SK-N-DZ (cell line): Measurements from ENCODE around the gene CTIF.

Source experiments
- DNase-seq: peaks from one replicate; pipeline ENCODE4 v3.0.0-alpha.2; 2015; ENCODE audit warnings: low spot score

CTIF gene

DNA sequence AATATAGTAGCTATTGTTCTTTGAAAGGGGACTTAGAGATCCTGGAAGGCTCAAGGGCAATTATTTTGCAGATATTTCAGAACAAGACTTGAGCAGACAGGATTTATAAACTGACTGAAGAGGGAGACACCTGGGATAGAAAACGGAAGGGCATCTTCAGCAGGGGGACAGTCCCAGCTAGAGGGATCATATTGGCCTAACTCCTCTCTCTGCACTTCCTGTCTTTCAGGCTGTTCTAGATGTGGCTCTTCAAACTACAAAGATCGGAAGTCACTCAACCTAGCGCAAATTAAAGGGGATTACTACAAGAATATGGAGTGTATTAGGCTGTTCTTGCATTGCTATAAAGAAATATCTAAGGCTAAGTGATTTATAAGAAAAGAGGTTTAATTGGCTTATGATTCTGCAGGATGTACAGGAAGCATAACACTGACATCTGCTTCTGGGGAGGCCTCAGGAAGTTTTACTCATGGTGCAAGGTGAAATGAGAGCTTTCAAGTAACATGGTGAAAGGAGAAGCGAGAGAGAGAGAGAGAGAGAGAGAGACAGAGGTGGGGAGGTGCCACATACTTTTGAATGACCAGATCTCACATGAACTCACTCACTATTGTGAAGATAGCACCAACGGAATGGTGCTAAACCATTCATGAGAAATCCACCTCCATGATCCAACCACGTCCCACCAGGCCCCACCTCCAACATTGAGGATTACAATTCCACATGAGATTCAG lies 5.3 kb upstream of the CTIF start:
- DNase-seq: no peak

DNA sequence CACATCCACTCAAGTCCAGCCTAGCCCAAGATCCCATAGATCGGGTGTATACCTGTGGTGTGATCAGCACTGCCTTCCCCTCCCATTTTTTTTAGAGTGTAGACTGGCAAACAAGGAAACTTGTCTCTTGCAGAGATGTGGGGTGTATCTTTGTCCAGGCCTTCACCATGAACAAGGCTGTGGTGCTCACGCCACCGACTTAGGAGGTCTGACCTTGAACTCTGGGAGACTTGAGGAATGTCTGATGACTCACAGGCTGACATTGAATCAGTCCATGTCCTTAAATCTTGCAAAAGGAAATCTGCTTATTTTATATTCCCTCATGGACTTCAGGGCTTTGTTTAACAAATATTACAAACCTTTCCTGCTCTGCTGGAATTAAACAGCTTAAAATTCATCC lies 4.5 kb upstream of the CTIF start:
- no peak for DNase-seq

DNA sequence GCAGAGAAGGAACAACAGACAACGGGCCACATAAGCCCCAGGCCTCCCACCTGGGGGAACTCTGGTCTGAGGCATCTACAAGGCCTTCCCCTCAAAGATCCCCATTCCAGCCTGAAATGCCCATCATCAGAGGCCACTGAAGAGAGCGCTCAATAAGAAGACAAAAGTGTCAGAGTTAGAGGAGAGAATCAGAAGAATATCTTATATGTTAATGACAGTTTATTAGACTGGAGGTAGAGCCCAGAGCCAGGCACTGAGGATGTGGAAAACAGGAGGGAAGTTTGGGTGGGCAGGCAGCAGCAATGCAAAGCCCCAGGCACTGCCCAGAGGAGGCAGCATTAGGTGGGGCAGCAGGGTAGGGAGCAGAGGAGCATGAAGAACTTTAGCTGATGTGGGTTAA lies 2.9 kb upstream of the CTIF start:
- no peak for DNase-seq

DNA sequence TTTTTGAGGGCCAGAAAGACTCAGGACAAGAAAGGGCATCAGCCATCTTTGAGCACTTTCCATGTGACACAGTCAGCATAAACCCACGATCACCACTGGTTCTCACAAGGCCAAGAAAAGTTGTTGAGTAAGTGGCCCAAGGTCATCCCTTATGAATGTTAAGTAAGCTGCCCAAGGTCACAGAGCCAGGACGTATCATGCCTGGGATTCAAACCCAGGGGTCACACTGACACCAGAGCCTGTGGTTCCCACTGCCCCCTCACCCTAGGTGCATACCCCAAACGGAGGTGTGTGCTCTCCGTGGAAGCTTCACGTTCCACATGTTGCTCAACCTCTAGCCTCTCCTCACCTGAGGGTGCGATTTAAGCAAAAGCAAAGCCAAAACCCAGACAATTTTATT lies 2.3 kb upstream of the CTIF start:
- DNase-seq: no peak

DNA sequence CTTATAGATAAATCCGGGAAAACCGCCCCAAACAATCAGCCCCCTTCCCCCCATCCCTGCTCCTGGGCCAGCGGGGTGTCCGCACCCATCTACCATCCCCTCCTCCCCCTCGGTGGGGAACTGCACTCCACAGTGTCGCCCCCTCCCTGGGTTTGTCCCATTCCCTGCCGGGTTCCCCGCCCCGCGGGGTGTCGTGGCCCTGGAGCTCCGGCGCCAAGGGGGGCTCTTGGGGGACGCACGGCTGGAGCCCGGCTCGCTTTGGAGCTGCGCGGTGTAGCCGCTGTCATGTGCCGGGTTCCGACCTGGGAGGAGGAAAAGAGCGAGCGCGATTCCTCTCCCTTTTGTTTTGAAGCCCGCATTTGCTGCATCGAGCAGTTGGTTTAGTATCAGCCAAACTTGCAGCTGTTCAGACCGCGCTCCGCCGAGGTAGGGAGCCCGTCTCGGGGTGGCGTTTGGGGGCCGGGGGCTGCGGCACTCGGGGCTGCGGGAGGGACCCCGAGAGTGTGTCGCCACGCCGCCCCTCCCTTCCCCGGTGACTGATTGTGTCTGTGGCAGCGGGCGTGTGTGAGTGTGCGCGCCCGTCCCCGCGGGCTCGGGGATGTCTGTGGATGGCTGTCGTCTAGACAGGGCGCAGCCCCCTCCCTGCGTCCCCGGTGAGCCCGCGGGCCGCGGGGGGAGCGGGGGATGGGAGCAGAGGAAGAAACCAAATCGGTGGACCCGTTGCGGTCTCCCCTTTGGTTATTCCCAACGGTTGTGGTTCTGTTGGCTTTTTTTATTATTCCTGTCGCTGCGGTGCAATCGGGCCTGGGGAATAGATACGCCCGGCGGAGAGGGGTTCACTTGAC lies 797 bp downstream of the CTIF start:
- DNase-seq: peak; percentile 37

DNA sequence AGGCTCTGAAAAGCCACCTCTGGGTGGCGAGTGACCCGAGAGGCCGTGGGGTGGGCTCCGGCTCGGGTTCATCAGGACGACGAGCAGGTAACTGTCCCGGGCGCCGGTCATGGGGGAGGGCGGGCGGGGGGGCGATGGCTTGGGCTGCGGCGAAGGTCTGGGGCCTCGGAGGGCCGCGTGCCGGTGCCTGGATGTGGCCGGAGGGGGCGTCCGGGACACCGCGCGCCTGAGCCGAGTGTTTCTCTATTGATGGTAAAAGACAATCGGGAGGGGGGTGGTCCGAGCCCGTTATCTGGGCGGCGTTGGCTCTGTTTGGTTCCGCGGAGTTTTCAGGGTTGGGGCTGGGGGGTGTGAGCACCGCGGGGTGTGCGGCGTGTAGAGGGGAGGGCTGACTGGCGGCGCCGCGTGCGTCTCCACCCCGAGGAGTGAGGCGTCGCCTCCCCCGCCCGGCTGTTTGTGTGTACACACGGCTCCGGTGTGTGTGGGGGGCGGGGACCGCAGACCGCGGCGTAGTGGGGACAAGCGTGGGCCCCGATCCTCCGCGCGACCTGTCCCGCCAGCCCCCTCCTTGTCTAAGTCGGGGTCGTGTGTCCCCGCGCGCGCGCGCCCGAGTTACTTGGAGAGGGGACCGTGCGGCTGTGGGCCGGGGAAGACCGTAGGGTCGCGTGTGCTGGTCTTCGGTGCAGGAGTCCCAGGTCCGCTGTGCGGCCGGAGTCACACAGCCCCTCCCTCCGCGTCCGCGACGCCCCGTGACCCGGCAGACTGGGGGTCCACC lies 1.6 kb downstream of the CTIF start:
- DNase-seq: peak; percentile 40

DNA sequence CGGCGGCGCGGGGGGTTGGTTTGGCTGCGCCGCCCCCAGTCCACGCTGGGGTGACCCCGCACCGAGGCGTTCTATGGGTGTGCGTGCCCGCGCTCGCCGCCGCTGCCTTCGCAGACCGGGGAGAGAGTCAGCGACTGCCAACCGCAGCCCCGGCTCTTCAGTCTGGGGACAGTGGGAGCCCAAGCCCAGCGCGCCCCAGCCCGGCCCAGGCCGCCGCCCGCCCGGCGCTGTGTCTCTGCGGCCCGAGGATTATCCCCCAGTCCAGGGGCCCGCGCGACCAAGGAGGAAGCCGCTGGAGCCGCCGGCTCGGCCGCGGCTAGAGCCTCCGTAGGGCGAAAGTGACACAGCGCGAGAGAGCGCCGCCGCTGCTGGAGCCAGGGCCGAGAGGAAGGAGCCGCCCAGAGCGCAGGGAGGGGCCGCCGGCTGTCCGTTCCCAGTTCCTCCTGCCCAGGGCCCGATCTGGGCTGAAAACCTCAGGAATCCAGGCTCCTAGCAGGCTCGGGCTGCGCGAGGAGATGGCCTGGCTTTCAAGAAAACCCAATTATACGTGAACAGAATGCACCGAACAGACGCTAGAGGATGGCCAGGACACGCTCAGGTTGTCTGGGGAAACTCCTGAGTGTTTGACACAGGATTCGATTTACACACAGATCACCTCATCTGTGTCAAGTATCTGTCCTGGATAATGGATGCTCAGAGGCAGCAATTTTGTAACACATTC lies 2.4 kb downstream of the CTIF start:
- DNase-seq: peak; percentile 92

DNA sequence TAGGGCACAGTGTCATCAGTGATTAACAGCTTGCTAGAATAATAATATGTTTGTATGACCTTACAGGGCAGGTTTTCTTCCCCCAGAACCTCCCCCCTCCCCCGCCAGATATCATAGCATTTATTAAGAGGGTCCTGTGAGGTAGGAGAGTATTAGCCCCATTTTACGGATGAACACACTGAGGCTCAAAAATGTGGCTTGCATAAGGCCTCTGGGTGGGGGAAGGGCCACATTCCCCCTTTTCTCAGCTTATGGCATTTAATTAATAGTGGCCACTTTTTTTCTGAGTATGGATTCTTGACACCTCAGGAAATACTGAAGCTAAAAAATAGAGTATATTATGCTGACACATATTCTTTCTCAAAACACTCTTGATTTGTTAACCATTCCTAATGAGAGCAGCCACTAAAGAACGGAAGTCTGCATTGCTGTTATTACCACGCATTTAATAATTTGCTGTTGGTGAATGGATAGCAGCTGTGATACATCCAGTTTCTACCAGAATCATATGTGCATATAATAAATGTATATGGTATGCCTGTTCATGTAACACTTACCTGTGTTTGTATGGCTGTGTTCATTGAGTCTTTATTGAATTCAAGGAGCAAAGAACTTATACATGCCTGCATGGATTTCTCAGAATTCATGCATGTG lies 3.0 kb downstream of the CTIF start:
- DNase-seq: no peak

DNA sequence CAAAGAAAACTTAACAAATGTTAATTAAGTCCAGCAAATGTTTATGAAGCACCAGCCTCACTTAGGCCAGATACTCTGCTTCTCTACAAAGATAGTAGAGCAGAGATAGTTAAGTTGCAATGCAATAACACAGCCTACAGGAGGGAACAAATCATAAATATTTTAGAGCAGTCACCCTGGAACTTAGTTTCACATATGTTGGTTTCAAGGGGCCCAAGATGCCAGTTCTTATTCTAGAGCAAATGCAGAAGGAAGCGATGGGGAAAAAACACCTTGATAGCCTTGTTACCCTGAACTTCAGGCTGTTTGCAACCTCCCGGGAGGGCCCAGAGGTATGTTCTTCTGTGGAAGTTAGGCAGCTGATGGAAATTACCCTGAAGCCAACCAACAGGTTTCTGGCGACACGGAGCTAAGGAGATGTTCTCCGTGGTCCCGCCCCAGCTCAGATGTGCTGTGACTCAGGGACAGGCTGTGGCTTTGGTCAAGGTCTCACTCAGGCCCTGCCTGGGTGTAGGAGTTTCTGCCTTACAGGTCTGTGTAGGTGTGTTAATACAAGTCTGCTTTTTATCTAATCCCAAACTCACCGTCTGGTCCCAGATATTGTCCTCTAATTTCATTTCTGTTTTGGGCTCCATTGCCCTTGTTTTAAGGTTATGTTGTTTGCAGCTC lies 3.8 kb downstream of the CTIF start:
- DNase-seq: no peak

DNA sequence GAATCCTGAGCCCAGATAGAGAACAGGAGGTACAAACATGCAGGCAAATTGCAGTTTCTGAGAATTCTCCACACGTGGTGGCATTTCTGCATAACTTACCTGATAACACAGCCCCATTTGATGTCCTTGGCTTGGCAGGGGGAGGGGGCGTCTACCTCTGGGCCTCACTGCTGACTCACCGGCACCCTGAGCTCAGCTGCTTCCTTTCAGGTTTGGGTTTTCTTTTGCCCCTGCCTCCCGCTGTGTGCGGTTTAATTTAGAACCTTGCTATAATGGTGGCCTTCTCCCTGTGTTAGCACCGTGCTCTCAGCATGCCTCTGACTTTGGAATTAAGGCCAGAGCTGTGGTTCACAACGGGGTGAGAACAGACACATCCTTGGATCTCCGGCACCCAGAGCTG lies 4.4 kb downstream of the CTIF start:
- no peak for DNase-seq

DNA sequence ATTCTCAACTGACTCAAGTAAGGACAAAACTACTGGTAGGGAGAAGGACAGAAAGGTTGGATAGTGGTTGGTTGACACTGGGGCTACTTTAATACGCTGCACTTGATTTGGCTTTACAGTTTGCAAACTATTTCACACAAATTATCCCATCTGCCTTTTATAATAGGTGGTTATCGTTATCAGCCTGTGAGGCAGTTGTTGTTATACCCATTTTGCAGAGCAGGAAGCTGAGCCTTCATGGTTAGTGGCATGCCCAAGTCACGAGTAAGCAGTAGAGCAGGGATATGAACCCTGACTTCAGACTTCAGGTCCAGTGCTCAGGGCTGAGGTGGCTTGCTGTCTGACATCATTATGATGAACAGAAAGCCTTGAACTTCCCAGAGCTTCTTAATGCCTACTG lies 5.3 kb downstream of the CTIF start:
- DNase-seq: no peak

DNA sequence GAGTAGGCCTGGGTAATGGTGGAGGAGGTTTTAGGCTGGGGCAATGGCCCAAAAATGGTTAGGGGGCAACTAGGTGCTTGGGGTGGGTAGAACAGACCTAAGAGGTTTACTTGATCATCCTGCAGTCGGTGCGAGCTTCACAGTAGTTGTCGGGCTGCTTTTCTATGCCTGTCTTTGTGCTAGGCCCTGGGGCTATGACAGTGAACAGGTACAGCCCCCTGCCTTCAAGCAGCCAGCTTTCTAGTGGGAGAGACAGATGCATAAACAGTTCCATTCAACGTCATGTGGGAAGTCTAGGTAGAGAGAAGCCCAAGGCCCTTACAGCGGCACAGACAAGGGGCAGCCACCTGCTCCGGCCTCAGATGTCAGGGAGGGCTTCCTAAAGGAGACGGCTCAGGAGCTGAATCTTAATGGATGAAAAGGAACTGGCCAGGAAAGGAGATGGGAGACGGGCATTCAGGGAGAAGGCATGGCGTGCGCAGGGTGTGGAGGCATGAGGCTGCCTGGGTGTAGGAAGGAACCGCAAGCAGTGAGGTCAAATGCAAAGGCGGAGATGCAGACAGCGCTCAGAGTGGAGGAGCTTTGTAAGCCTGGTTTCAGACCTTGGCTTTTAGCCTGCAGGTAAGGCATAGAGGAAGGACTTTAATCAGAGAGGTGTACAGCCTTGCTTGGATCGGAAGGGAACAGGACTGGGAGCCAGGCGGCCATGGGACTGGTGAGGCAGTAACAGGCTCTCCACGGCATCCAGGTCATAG lies 6.0 kb downstream of the CTIF start:
- no peak for DNase-seq

DNA sequence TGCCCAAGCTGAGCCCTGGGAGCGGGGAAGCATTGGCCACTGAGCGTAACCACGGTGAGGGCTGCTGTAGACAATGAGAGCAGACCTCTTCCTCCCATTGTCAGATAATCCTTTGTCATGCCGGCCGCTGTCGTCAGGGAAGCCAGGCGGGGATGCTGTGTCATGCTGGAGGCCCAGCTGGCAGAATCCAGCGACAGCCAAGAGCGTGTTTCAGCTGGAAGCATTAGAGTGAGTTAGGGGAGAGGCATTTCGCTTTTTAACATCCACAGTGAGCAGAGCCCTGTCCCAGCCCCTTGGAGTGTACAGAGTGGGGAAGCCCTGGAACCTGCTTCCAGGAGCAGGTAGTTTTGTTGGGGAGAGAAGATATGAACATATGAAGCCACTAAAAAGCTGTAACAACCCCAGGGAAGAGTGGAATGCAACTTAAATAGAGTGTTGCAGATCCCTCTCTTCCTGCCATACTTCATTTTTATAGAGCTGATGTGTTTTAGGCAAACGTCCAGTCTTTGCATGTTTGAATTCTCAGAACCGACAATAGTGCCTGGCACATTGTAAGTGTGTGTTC lies 7.0 kb downstream of the CTIF start:
- DNase-seq: peak; percentile 53

DNA sequence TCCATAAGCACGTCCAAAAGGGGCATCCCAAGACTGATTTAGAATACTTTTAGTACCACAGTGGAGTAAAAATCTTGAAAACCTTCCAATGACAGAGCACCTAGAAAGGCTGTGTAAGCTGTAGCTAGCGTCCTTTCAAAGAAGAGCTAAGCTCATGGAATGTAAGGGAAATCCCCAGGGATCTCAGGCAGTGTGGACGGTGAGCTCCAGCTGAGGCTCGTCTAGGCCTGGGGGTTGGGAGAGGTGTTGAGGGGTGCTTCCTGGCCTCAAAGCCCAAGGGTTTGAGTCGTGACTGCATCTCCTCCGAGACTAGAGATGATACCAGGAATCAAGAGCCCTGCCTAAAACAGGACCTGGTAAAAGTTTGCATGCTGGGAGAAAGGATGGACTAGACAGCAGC lies 7.6 kb downstream of the CTIF start:
- DNase-seq: no peak

DNA sequence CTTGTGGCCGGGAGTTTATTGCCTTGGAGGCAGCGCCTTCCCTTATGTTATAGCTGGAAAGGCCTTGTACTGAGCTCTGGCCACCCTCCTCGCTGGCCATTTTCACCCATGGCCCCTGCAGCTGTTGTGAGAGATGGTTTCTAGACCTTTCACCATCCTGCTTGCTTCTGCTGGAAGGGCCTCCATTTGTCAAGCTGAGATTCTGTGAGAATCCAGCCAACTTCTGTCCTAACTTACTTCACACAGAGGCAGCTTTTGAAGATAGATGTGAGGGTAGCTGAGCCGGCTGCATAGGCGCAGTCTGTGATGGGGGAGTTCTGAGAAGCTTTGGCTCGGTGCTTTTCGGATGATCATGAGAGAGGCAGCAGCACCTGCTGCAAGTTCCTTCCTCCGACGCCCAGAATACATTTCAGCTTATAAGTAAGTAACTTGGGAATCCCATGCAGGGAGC lies 8.7 kb downstream of the CTIF start:
- DNase-seq: no peak

DNA sequence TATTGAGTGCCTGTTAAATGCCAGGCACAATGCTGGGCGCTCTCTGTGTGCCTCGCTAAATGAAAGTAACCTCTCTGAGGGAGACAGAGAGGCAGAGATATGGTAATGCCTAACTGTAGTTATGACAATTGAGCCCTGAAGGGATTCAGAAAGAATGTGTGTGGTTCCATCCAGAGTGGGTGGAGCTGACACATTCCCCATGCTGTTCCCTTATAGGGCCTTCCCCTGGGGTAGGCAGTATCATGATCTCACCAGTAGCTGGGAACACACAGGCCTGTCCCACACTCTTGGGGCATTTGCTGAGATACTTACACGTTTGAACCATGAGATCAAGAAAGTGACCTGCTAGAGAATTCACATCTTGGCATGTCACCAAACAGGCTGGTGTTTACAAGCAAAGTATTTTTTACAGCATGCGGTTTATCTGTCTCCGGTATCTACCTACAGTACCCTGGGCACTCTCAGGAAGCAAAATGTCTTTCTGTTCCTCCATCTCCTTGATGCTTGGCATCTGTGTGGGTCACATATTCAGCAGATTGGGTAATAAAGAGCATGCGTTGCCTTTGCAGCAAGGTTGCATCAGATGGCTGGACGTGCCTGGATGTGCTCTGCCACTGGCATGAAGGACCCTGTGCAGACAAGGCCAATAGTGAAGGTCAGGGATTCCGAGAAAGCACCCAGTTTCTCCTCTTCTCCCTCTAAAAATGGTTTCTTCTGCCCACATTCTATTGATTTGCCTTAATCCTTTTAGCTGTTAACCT lies 9.4 kb downstream of the CTIF start:
- DNase-seq: no peak

DNA sequence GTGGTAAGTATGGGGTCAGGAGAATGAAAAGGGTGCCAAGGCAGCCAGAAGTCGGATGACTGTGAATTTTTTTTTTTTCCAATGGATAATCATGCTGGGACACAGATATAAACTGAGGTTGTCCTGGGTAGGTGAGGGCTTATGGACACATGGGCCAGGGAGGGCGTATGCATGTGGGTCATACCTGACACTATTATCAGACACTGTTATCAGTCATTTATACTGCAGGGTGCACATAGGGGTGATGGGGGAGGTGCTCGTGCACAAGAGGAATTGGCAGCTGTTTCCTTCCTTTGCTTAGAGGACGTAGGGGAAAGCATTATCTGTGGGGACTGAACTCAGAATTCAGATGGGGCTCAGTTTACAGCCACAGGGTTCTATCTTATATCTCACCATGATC lies 10.1 kb downstream of the CTIF start:
- DNase-seq: no peak

DNA sequence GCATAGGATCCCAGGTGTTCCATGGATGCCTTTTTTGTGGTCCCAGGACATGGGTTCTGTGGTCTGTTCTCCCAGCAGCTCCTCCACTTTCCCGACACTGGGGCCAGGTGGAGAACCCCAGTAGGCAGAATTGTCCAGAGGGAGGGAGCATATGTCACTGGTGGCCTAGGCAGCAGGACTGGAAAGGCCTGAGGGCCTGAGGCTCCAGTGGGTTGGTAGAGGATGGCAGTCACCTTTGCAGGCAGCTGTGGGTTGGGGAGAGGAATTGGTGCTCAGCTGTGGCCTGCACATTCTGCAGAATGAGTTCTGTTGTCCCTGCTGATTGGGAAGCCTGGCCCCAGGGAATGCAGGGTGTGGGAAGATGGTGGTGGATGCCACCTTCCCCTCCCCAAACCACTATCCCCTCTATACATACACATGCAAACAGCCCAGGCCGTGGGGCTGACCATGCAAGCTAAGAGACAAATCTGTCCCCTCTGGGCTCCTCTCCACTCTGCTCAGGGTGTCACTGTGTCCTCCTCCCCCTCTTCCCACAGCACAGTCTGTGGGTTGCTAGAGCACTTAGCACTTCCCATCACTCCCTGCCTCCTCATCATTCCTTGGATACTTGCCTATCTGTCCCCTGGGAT lies 11.4 kb downstream of the CTIF start:
- DNase-seq: no peak
